HG03571 (cell line): ENCODE data around the gene MEGF10.

Source experiments
- ATAC-seq: cut with Tn5 transposase; IDR thresholded peaks from one replicate; pipeline ENCODE4 v1.9.1; 2021; ENCODE audit not compliant: unreplicated experiment

The MEGF10 gene

DNA sequence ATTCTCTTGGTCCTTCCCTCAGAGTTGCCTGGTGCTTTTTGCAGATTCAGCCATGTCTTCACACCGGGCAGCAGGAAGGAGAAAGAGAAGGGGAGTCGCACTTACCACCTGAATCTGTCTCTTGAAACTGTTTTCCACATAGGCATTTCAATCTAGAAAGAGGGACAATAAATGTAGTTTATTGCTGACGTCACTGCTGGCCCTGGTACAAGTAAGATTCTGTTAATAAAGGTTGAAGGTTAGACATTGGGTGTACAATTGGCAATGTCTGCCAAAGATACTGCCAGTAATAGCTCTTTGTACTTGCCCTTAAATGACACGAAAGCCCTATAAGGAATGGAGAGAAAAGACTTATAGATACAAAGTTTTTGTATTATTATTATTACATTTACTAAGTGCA, 72.8 kb downstream of the MEGF10 start:
- no peak for ATAC-seq

DNA sequence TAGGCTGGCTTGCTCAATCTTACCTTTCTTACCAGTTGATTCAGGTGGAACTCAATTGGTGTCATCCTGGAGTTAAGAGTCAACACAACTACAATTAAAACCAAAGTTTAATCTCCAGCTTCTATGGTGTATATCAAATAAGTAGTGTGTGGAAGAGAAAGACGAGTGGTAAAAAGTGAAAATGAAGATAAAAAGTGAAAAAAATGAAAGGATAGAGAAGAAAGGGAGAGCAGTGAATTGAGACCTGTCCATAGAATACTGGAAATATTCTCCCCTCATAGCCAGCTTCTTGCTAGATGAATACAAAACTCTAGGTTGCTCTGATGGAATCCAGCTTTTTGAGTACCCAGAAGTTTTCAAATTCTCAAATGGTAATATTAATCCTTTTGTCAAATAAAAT, 76.4 kb downstream of the MEGF10 start:
- no peak for ATAC-seq

DNA sequence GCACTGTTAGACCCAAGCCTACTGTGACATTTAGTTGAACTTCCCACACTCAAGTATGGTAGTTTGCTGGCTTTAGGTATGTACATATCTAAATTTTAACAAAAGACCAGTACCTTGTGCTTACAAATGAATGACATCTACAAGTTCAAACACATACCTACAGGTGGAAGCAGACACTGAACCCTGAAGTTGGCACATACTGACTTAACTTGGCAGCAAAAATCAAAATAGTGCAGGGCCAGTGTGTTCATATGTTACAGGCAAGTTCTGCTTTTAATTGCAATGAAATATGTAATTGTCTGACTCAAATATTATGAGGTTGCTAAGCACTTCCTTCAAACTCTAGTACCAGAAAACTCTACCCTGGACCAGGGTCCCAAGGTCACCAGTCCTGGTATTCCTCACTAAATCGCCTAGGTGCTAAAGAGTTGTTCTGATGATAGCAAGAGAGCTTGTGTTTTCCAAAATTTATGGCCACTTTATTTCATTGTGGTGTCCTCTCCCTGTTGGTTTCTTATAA, 77.4 kb downstream of the MEGF10 start:
- no peak for ATAC-seq

DNA sequence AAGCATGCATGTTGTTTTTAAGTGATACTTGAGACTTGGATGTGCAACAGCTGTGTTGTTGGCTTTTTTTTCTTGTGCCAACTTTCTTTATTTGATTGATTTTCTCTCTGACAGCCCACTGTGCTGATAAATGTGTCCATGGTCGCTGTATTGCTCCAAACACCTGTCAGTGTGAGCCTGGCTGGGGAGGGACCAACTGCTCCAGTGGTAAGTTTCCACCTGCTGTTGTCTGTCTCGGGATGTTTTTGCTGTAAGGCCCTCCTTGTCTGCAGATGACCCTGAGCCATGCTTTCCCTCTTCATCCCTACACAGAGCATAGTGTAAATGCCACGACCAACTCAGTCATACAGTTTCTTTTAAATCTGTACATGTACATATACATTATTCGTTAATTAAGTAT, 79.2 kb downstream of the MEGF10 start:
- no peak for ATAC-seq

DNA sequence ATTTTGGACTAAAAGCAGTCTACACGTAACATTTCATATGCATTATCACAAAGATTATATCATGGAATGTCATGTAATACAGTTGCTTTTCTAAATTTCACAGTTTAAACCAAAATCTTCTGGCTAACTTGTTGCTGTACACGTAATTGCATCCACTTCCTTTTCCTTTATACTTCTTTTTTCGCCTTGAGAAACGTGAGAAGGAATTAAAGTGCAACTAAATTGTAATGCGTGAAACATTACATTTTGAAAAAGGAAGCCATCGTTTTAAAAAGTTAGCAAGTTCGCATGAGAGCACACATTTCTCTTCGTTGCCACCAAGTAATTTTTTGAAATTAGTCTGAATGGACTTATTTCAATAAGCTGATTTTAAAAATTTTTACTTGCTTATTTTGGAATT, 80.0 kb downstream of the MEGF10 start:
- no peak for ATAC-seq

DNA sequence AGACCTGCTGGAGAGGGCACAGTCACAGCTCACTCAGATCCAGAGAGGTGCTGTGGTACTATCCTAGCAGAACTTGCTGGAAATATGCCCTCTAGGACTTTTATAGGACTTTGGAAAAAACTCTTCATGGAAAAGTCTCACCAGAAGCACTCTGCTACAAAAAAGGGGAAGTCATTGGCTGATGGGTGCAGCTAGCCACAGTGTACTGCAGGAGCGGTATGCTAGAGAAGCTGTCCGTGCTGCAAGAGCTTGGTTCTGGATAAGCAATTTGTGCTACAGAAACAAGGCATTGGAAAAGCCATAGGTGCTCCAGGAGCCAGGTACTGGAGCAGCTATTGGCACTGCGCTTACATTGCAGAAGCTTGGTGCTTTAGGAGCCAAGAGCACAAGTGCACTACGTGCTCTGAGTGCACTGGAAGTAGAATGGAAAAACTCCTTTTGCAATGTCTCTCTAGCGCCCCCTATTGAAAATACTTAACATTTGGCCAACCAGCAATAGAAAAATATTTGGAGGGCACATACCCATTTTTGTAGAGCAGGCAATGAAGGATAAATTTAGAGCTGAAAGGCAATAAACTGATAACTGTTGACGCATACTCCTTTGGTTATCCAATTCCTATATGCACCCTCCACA, 83.4 kb downstream of the MEGF10 start:
- no peak for ATAC-seq

DNA sequence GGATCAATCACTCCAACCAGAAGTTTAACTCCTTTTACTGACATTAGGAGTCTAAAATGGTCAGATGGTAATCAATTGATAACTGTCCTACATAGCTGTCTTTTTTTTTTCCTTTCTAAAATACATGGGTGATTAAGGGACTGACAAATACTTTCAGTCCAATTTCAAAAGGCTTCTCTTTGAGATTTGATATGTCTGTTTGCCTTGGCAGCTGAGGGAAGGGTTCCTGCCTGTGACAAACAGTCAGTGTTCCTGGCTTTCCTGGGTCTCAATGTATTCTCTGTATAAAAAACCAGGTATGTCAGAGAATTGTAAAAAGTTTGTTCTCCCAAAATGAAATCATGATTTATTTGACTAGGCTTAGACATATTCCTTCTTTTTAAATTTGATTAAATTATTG, 84.5 kb downstream of the MEGF10 start:
- no peak for ATAC-seq

DNA sequence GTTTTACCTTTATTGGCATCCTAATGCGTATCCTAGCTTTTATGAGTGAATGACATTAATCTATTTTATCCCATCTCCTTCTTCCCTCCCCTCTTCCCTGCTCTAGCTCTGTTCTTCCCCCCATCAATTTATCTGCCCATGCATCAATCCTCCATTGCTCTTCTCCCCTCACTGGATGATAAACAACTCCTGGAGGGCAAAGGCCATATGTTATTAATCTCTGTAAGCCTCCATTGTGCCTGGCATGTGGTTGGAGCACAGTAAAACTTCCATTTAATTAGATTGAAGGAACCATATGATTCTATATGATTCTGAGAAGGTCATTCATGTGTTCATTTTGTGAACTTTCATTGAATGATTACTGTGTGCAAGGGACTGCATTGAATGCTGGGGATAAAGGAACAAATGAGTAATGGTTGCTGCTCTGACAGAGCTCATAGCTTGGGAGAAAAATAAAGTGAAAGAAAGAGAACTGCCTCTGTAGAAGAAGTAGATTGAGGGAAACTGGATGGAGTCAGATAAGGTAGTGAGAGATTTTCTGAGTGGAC, 85.0 kb downstream of the MEGF10 start:
- ATAC-seq: no peak

DNA sequence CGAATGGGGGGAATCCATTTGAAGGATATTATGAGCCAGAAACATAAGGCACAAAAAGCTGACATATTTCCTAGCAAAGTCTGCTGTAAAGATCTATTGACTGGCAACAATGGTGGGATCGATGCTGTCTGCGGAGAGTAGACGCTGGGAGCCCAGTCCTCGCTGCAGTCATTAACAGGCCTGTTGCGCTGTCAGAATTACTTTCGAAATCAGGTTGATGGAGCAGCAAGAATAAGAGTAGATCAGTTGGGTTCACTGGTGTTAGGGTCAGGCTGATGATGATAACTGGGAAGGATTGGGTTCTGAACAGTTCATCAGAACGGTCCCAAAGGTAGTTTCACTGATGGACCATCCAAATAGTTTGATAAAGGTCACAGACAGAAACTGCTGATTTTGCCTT, 87.1 kb downstream of the MEGF10 start:
- ATAC-seq: no peak

DNA sequence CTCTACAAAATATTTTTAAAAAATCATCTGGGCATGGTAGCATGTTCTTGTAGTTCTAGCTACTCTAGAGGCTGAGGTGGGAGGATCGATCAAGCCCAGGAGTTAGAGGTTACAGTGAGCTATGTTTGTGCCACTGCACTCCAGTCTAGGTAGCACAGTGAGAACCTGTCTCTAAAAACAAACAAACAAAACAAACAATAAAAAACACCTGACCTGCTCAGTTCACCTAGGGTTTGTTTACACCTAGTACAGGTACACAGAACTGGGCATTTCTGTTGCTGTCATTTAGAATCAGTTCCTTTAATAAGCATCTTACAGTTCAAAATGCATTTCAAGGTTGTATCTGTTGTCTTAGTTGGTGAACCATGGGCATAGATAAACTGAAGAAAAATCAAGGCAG, 95.3 kb downstream of the MEGF10 start:
- ATAC-seq: no peak

DNA sequence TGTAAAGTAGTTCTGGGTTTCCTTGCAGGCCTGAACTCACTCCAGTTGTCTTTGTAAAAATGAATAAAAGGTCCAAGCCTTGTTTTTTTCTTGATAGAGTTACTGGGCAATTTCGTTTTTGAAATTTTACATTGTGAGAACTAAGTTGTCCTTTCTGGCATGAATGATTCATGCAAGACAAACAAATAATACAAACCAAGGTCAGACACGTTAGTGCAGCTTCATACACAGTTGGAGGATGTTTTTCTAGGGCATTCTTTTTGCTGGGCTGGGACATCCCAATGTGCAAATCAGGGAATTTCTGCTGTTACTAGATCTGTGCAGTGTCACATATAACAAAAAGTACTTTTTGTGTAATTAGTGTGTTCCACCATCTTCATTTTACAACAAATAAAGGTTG, 96.0 kb downstream of the MEGF10 start:
- no peak for ATAC-seq

DNA sequence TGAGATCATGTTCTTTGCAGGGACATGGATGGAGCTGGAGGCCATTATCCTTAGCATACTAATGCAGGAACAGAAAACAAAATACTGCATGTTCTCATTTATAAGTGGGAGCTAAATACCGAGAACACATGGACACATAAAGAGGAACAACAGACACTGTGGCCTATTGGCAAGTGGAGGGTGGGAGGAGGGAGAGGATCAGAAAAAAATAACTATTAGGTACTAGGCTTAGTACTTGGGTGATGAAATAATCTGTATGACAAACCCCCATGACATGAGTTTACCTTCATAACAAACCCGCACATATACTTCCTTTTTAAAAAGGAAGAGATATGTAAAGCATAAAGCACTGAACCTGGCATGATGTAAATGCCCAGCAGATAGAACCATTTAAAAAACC, 99.0 kb downstream of the MEGF10 start:
- ATAC-seq: no peak

DNA sequence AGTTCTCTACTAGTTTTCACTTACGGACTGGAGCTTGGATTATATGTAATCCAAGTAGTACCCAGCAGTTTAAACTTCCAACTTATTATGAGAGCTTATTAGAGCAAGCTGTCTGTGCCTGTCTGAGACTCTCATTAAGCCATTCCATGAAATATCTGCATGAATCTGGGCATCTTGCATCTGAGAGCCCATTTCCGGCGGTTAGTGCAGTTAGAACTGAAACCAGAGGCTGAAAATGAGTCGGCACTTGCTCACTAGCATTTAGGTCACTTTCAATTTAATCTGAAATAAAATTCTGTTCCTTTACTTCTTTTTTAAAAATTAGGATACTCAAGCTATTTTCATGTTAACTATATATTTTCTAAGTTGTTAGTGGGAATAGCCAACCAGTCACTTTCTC, 102.2 kb downstream of the MEGF10 start:
- ATAC-seq: no peak

DNA sequence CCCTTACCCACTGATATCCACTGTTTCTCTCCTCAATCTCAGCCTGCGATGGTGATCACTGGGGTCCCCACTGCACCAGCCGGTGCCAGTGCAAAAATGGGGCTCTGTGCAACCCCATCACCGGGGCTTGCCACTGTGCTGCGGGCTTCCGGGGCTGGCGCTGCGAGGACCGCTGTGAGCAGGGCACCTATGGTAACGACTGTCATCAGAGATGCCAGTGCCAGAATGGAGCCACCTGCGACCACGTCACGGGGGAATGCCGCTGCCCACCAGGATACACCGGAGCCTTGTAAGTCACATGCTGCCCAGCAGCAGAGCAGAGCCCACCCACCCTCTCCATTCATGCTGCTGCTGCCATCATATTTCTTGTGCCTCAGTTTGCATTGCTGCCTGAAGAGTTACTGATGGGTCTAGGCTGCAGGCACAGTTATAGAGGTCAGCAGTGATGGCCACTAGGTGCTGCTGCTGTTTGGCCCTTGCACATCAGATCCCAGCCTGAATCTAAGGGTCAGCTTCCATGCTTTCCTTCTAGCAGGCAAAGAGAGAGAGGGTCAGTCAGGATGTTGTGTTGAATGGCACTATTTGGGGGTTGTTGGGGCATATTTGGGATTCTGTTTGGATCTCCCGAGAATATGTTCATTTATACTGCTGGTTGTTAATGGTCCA, 106.0 kb downstream of the MEGF10 start:
- ATAC-seq: no peak

DNA sequence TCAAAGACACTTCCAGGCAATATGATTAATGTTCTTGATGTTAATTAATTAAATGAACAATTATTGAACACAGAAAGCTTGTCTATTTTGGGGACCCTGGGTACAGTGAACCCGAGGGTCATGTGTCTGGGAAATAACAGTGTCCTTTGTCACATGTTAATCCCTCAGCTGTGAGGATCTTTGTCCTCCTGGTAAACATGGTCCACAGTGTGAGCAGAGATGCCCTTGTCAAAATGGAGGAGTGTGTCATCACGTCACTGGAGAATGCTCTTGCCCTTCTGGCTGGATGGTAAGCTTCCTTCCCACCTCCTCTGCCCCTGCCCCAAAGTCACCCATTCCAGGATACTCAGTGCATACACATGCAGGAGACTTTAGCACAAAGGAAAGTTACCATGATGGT, 107.9 kb downstream of the MEGF10 start:
- no peak for ATAC-seq

DNA sequence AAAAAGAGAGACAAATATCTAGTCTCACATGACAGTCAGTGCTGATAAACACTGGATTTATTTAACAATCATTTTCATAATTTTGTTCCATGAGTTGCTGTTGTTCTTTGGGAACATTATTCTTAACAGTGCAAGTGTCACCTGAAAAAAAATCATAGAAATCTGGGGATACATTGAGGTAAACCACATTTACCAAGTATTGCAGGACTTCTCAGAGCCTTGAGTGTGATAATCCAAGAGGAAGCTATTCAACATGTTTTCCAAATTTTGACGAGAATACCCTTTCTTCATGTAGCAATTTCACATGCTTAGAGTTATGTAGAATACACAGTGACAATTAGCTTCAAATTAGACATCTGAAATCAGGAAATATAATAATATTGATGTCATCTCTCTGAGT, 108.5 kb downstream of the MEGF10 start:
- no peak for ATAC-seq

DNA sequence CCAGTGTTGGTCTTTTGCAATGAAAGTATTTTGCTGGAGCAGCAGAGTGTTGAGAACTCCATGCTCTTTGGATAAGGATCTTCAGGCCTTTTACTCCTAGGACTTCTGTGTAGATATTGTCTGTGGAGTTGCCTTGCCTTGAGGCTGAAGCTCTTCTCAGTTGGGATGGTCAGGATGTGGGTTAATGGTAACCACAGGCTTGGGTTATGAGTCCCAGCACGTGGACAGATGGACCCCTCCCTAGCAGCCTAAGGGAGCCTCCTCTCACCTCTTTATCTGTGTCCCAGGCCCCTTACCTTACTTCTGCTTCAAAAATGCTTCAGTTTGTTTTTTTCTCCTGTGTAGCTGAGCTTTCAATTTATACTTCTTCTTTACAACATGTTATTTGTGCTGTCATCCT, 109.9 kb downstream of the MEGF10 start:
- ATAC-seq: no peak

DNA sequence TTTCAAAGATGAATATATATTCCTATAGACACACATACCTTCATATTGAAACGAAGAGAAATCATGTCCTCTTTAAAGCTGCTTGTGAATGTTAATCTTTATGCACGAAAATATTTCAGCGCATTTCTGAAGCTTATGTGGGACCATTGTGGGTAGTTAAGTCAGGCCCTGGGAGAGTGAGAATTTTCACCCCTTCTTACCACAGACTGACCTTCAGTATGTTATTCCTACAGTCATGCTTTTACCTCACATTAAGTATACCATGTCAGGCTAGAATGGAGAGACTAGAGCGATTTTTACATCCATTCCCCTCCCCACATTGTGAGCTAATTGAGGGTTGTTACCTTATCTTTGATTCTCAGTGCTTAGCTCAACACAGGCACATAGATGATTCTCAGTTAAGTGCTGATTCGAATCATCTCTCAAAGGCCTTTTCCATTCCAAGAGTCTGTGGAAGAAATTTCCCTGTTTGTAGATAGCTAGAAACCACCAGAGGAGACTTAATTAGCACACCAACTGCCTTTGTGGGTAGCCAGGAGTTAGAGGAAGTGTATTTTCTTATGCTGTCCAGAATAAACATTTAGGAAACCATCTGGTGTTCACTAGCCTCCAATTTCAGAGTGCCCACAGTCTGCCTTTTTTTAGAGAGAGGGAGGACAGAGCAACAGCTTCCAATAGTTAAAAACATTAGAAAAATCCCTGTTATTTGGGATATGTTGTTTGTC, 110.5 kb downstream of the MEGF10 start:
- ATAC-seq: no peak

DNA sequence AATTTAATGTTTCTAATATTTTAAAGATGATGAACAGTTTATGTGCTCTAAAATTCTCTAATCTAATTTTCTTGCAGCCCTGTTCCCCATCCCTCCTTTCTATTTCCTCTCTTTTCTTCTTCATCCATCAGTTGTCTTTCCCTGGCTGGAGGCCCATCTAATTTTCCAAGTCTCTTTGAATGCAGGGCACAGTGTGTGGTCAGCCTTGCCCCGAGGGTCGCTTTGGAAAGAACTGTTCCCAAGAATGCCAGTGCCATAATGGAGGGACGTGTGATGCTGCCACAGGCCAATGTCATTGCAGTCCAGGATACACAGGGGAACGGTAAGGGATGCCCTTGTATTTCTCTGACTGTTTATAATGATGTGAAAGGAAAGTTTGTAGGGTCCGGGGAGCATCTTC, 111.8 kb downstream of the MEGF10 start:
- ATAC-seq: no peak

DNA sequence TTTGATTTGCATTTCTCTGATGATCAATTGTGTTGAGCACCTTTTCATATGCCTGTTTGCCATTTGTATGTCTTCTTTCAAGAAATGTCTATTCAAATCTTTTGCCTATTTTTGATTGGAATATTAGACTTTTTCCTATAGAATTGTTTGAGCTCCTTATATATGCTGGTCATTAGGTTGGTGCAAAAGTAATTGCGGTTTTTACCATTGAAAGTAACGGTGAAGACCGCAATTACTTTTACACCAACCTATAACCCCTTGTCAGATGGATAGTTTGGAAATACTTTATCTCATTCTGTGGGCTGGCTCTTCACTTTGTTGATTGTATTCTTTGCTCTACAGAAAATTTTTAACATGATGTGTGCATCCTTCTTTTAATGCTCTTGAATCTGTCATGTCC, 113.6 kb downstream of the MEGF10 start:
- no peak for ATAC-seq

DNA sequence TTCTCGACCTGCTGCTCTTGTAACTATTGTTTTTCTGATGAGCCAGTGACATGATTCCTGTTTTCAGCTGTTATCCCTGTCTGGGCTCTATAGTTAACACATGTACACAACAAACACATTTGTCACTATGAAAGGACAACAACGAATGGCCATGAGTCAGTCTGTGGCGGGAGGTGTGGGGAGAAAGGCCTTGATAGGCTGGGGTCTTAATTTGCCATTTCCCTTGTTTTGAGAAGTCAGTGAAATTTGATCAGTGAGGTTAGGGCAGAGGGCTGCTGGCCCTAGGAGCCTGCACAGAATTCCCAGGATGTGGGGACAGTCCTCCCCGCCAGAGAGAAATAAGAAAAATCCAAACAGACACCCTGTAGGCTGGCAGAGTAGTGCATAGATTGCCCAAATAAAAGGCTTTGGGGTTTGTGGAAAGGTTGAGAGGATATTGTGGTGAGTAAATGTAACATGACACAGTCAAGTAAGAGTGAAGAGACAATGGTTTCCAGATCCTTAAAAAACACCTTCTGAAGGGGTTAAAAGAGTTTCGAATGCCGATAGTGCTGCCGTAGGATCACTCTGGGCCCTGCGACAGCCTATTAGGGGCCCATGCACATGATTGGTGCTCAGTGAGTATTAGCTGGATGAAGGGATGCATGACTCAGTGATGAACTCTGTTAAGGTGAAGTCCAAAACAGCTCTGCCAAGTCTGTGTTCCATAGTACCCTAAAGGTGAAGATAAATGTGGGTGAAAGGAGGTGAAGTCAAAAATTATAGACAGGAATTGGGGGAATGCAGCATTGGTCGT, 115.9 kb downstream of the MEGF10 start:
- no peak for ATAC-seq
